SJCRH30 (cell line): ENCODE measurements around the gene FREM1. TPM values are rescaled to one million over a fixed set of nuclear protein-coding genes. Genes with fewer than 3 reads are reported as not detected.

ENCODE experiments used
- DNase-seq, 2 experiments: peaks; one replicate each; pipeline ENCODE4 v3.0.0-alpha.2; 2015 to 2020
- H3K27ac ChIP-seq: fragments of 250-450 bp; sonication (Bioruptor Pico); 2 replicates; pipeline ENCODE4 v1.5.1; 2020; ENCODE audit warnings: mild to moderate bottlenecking, moderate library complexity
- H3K27me3 ChIP-seq: fragments of 250-450 bp; sonication (Bioruptor Pico); 2 replicates; pipeline ENCODE4 v1.5.1; 2020; ENCODE audit warnings: mild to moderate bottlenecking, moderate library complexity
- H3K36me3 ChIP-seq: fragments of 250-450 bp; sonication (Bioruptor Pico); 2 replicates; pipeline ENCODE4 v1.5.1; 2020; ENCODE audit warnings: mild to moderate bottlenecking, moderate library complexity
- H3K4me1 ChIP-seq: fragments of 250-450 bp; sonication (Bioruptor Pico); 2 replicates; pipeline ENCODE4 v1.5.1; 2020; ENCODE audit warnings: mild to moderate bottlenecking, moderate library complexity
- H3K4me3 ChIP-seq: fragments of 250-450 bp; sonication (Bioruptor Pico); 2 replicates; pipeline ENCODE4 v1.5.1; 2020; ENCODE audit warnings: mild to moderate bottlenecking, moderate library complexity
- H3K9me3 ChIP-seq: fragments of 250-450 bp; sonication (Bioruptor Pico); replicated peaks from 2 replicates; pipeline ENCODE4 v1.5.1; 2020; ENCODE audit warnings: mild to moderate bottlenecking, moderate library complexity
- total RNA-seq: library from RNA; depleted of rRNA; stranded (reverse); fragments of >200 nt; shearing (Covaris generic); gene quantifications from 2 replicates; pipeline ENCODE4 v1.2.3, GENCODE V29; 2014

FREM1 gene
- total RNA-seq, 1 experiment from 2014 or later, result 12.4 TPM

DNA sequence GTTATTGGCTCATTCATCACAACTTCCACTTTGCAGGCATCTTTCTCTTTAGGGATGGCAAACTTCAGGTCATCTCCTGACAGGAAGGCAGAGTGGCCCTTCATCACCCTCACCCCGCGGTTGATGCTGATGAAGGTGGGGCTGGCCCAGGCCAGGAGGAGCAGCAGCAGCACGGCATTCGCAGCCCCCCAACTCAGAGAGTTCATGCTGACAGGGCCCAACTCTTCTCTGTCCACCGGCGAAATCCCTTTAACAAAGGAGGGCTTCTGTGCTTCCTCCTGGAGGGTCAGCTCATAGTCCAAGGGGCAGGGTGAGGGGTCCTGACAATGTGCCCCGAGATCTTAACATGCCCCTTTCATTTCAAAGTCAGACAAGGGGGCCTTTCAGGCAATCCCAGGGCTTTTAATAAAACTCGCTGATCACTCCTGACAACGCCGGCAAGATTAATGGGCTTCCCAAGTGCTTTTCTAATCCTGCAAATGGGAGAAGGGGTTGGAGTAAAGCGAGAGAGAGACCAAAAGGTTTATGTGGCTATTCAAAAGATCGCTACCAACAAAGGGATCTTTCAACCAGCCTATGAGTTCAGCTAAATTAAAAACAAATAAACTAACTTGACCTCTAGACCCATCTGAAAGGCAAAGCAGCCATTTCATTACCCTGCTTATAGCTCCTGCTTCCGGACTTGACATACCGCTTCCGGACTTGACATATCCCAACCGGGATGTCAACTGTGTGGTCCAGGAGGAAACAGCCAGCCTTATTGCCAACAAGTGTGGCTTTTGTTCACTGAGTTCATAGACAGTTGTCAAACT is 41.2 kb downstream of the FREM1 start:
- H3K4me1 ChIP-seq, result peaks cover 23% of the 10 kb centered on the region
- H3K27me3 ChIP-seq, result no peaks in the 10 kb centered on the region
- peak overlapping the region; percentile 56 for H3K27ac ChIP-seq
- peak overlapping the region; percentile 51 for H3K4me3 ChIP-seq
- peak; percentile 72 to 83 for DNase-seq
- no peaks in the 10 kb centered on the region for H3K36me3 ChIP-seq
- H3K9me3 ChIP-seq, result no peaks in the 10 kb centered on the region; the same call in 1 of the 2 replicates

DNA sequence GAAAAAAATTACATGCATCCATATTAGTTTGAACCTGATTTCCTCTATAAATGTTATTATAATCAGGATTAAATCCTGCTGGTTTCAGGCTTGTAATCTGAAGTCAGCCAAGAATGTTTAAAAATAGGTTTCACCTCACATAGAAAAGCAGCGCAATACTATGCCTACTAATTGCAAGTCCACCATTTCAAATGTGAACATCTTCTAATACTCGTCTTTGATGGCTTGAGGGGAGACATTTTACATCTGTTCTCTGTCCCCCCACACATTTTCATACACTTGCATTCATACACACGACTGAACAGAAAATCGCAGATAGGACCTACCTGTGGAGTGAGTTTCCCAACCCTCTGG is 41.8 kb downstream of the FREM1 start:
- DNase-seq, result no peak
- Histone ChIP-seq H3K9me3 (no peaks in the 10 kb centered on the region; the same call in 1 of the 2 replicates), H3K4me1 (peaks cover 23% of the 10 kb centered on the region), H3K27me3 (no peaks in the 10 kb centered on the region), H3K27ac (peak overlapping the region; percentile 56), H3K36me3 (no peaks in the 10 kb centered on the region), H3K4me3 (peak overlapping the region; percentile 51)

DNA sequence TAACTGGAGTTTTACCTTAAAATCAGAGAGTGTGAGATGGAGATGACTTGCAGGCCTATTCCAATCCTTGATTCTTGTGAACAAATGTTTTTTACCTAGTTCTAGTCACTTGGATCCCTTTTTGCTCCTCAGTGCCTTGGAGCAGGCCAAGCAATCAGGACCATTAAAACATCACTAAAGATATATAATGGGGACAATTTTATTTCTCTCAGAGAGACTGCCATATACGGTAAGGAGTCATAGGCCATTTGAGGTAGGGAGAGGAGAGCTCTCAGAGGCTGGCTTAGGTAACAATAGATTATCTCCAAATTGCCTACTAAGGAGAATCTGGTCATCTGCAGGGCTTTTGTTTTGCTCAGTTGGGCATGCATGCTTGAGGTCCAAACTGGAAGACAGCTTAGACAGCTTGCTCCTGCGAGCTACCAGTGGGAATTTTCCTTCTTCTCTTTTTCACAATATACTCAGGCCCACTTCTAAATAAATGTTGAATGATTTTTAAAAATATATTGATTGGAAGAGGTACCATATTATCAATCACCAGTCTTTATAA is 44.0 kb downstream of the FREM1 start:
- H3K4me3 ChIP-seq, result no peak overlapping the region
- no peaks in the 10 kb centered on the region for H3K27me3 ChIP-seq
- no peaks in the 10 kb centered on the region for H3K36me3 ChIP-seq
- DNase-seq, result no peak
- no peaks in the 10 kb centered on the region; the same call in 1 of the 2 replicates for H3K9me3 ChIP-seq
- peaks cover 23% of the 10 kb centered on the region for H3K4me1 ChIP-seq
- H3K27ac ChIP-seq, result no peak overlapping the region

DNA sequence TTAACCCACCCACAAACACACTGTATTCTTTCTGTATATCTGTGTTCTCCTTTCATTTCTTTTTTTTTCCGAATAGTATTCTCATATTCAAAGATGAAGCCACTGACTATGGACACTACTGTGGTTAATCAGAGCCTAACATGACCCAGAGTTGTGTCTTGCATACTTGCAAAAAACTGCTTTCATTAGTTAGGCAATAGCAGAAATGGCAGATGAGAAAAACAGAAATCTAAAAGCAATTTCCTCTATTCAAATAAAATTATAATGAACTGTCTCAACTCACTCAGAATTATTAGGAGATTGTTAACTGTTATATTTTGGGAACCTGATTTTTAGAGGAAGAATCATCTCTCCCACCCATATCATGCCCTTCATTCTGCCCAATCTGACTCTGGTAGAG is 45.9 kb downstream of the FREM1 start:
- no peaks in the 10 kb centered on the region for H3K9me3 ChIP-seq
- H3K4me1 ChIP-seq, result peaks cover 19% of the 10 kb centered on the region
- H3K27me3 ChIP-seq, result no peaks in the 10 kb centered on the region
- DNase-seq, result no peak
- no peak overlapping the region; the same call in 1 of the 2 replicates for H3K27ac ChIP-seq
- no peaks in the 10 kb centered on the region for H3K36me3 ChIP-seq
- no peak overlapping the region for H3K4me3 ChIP-seq

DNA sequence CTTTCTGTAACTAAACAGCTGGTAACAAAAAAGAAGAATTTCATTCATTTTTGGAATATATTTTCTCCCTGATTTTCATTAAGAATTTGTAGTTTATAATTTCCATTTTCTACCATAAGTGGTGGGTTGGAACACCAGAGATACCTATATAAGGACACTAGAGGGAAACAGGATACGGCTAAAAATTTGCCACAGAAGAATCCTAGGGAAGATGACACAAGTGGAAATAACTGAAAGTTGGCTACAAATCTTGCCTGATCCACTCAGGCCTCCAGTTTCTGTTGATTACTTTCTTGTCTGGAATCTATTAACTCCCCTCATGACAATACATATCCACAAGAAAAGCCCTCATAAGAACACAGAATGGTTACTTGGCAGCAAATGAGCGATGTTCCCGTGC is 46.8 kb downstream of the FREM1 start:
- Histone ChIP-seq H3K36me3 (no peaks in the 10 kb centered on the region), H3K4me1 (peaks cover 19% of the 10 kb centered on the region), H3K27ac (no peak overlapping the region), H3K9me3 (no peaks in the 10 kb centered on the region), H3K4me3 (no peak overlapping the region), H3K27me3 (no peaks in the 10 kb centered on the region)
- no peak for DNase-seq

DNA sequence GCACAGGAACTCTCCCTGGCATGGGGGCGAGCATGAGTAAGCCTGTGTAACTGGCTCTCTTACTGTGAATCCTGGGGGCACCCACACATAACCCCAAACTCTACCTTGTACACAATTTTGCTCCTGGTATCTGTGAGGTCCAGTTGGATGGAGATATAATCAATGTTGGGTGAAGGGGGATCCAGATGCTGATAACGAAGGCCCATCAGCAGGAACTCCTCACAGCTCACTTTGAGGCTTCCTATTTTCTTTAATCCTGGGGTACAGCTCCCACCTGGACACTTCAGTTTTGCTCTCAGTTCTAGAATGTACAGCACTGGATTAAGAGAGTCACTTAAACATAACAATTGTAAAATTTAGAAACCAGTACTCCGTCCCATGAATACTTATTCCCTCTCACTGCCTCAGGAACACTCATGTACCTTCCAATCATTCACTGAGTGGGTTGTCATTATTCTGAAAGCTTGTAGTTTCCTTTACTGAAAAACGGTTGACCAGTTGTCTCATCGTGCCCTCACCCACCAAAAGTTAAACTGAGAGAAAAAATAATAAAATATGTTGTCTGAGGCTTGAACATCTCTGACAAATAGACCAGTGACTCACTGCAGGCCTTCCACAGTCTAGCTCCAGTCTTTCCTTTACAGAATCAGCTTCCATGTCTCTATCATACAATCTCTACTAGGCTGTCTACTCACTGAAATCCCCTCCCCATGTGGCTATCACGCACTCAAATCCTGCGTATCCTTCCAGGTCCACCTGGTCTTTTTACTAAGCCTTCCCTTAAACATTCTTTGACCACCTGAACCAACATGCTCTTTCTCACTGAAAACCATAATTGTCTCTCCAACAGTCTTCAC is 52.6 kb downstream of the FREM1 start:
- H3K4me3 ChIP-seq, result no peak overlapping the region
- H3K36me3 ChIP-seq, result no peaks in the 10 kb centered on the region
- no peaks in the 10 kb centered on the region for H3K4me1 ChIP-seq
- H3K27ac ChIP-seq, result no peak overlapping the region
- H3K9me3 ChIP-seq, result no peaks in the 10 kb centered on the region
- no peak for DNase-seq
- no peaks in the 10 kb centered on the region for H3K27me3 ChIP-seq

DNA sequence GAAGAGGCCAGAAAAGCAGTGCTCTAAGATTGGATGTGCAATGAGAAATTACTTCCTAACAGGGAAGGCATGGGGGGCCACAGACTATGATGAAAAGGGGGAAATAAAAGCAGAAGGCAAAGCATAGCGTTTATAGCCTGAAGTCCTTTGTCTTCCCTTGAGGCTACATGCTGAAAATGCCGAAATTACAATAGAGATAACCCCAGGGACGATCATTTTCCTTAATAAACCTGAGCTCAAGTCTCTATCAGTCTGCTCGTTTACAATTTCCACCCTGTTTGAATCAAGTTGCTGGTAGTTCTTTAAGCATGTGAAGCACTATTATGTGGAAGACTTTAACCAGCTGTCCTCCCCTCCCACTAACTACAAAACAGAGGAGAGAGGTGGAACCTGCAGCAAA is 60.4 kb downstream of the FREM1 start:
- H3K9me3 ChIP-seq, result no peaks in the 10 kb centered on the region
- H3K27me3 ChIP-seq, result no peaks in the 10 kb centered on the region
- DNase-seq, result no peak
- H3K36me3 ChIP-seq, result no peaks in the 10 kb centered on the region
- no peaks in the 10 kb centered on the region for H3K4me1 ChIP-seq
- H3K27ac ChIP-seq, result no peak overlapping the region
- no peak overlapping the region for H3K4me3 ChIP-seq

DNA sequence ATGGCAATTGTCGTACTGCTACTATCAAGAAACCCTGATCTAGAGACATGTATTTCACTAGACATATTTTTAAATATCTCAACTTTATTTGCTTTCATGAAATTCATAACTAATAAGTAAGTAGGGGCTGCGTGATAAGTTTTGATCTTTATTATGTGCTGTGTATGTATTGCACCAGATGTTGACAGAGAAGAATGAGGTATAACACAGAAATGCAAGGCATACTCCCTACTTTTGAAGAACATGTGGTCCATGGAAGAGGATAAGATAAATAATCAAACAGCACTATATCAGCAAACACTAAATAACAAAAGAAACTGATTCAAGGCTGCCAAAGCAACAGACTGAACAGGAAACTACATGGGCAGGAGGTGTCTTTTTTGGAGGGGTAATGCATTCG is 60.9 kb downstream of the FREM1 start:
- no peaks in the 10 kb centered on the region for H3K4me1 ChIP-seq

DNA sequence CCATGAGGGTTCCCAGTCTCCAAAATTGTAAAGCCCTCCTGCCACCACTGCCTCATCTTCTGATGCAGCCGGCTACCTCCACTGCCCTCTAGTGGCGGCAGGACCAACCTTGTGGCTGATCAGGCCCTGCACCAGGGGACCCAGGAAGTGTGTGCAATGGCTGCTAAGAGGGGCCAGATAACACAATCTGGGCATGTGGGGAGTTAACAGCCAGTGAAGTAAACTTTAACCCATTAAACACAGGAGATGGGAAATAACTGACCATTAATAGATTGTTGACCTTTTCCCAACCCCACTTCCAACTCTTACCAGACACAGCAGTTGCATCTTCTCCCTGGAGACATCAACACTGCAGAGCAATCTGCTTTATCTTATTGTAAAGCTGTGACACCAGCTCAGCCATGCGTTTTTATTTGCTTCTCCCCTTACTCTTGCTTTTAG is 63.3 kb downstream of the FREM1 start:
- Histone ChIP-seq H3K27ac (no peak overlapping the region), H3K4me1 (no peaks in the 10 kb centered on the region), H3K27me3 (no peaks in the 10 kb centered on the region), H3K36me3 (no peaks in the 10 kb centered on the region), H3K9me3 (no peaks in the 10 kb centered on the region), H3K4me3 (no peak overlapping the region)
- peak; percentile 67 to 77 for DNase-seq

More for the DNA sequence above, 60.9 kb downstream of the FREM1 start:
- Histone ChIP-seq H3K9me3 (no peaks in the 10 kb centered on the region), H3K27ac (no peak overlapping the region), H3K4me3 (no peak overlapping the region), H3K36me3 (no peaks in the 10 kb centered on the region), H3K27me3 (no peaks in the 10 kb centered on the region)
- no peak for DNase-seq

DNA sequence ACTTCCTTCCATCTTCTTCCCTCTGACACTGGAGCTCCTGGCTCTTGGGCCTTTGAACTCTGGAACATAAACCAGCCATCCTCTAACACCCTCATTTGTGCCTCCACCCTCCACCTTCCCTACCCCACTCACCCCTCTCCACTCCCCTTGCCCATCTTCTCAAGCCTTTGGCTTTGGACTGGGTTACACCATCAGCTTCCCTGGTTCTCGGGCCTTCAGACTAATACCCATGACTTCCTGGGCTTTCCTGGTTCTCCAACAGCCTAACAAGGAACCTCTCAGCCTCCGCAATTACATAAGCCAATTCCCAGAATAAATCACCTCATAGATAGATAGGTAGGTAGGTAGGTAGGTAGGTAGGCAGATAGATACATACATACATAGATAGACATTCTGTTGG is 67.1 kb downstream of the FREM1 start:
- Histone ChIP-seq H3K9me3 (no peaks in the 10 kb centered on the region), H3K27ac (no peak overlapping the region), H3K4me1 (peaks cover 8% of the 10 kb centered on the region; the same call in 1 of the 2 replicates), H3K27me3 (no peaks in the 10 kb centered on the region), H3K36me3 (no peaks in the 10 kb centered on the region), H3K4me3 (no peak overlapping the region)
- no peak for DNase-seq

DNA sequence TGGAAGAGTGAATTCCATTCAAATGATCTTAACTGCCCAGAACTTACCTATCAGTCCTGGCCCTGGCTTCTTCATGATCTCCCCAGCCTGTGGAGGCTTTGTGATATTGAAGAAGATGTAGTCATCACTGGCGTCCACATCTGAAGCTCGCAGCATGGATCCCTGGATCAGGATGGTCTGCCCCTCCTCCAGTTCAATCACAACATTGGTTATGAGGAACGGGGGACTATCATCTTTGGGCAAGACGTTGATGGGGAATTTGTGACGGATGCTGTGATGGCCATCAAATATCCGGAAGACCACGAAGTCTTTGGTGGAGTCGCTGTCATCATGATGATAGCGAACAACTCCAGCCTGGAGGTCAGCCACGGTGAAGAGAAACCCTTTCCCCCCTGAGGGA is 68.0 kb downstream of the FREM1 start:
- DNase-seq, result no peak
- H3K4me3 ChIP-seq, result no peak overlapping the region
- no peaks in the 10 kb centered on the region for H3K36me3 ChIP-seq
- H3K27me3 ChIP-seq, result no peaks in the 10 kb centered on the region
- H3K27ac ChIP-seq, result no peak overlapping the region
- H3K4me1 ChIP-seq, result peaks cover 8% of the 10 kb centered on the region; the same call in 1 of the 2 replicates
- no peaks in the 10 kb centered on the region for H3K9me3 ChIP-seq

DNA sequence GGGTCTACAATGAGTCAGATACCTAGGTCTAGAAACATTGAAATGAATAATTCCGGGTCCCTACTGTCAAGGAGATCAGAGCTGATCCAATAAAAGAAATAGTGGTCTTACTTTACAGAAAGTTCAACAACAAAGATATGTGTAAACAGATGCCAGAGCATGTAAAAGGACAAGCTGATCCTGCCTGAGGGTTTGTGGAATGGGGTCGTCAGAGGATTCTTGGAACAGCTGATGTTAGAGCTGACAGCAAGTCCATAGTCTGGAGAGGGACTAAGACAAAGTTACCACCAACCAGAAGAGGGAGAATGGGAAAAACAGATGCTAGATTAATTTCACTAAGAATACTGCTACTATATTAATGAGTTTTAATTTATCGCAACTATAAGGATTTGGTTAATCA is 71.5 kb downstream of the FREM1 start:
- H3K27me3 ChIP-seq, result no peaks in the 10 kb centered on the region
- H3K4me1 ChIP-seq, result peaks cover 8% of the 10 kb centered on the region; the same call in 1 of the 2 replicates
- no peak overlapping the region for H3K4me3 ChIP-seq
- no peaks in the 10 kb centered on the region for H3K9me3 ChIP-seq
- peak; percentile 31 to 57 for DNase-seq
- no peaks in the 10 kb centered on the region for H3K36me3 ChIP-seq
- no peak overlapping the region for H3K27ac ChIP-seq

DNA sequence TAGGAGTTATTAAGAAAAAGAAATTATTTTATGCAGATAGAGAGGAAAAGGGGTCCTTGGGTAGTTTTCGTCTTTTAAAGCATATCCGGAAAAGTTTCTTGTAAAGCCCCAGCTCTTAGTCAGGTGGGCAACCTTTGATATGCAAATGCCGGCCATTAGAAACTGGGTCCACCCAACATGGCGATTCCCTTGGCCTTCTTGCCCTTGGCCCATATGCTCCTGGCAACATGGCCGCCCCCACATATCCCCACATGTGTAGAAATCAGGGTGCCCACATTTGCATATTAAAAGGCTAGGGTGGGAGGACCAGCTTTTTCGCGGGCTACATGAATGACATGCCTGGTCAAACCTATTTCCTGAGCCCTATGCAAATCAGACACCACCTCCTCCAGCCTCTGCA is 73.3 kb downstream of the FREM1 start:
- Histone ChIP-seq H3K36me3 (no peaks in the 10 kb centered on the region), H3K4me1 (peaks cover 8% of the 10 kb centered on the region; the same call in 1 of the 2 replicates), H3K9me3 (no peaks in the 10 kb centered on the region), H3K27ac (no peak overlapping the region), H3K27me3 (no peaks in the 10 kb centered on the region), H3K4me3 (no peak overlapping the region)
- DNase-seq, result no peak

DNA sequence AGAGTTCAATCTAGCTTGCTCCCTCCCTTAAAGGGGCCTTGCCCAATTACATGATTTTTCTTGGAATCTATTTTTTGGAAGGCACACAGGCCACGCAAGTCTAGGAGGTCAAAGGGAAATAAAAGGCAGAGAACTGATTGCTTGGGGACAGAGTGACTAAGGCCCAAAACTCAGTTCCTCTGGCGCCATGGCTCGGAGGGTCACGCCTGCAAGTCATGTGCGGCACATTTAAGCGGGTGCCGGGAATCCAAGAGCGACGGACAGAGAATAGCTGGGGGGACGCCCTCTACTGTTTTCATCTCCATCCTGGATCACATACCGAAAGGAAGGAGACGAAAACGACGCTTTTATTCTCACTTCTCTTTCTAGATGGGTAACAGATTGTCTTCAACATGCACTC is 78.6 kb downstream of the FREM1 start:
- DNase-seq, result no peak
- no peak overlapping the region for H3K4me3 ChIP-seq

DNA sequence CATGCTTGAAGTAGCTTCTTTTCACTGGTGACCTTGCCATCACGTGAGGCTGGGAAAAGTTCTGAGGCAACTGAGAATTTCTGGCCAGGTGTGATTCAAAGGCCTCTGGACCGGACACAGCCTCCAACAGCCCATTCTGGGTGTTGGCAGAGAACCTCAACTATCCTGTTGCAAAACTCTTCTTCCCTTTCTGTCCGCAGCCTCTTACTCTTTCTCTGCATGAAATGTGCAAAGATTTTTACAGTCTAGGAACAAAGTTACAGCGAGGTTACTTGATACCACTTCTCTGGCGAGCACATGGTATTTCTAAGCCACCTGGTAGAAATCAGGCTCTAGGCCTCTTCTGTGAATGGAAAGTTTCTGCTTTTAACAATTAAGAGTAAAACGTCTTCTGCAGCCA is 79.2 kb downstream of the FREM1 start:
- Histone ChIP-seq H3K36me3 (no peaks in the 10 kb centered on the region), H3K27ac (no peak overlapping the region), H3K27me3 (no peaks in the 10 kb centered on the region), H3K9me3 (no peaks in the 10 kb centered on the region), H3K4me1 (no peaks in the 10 kb centered on the region), H3K4me3 (no peak overlapping the region)
- DNase-seq, result no peak

More for the DNA sequence above, 78.6 kb downstream of the FREM1 start:
- H3K27ac ChIP-seq, result no peak overlapping the region
- H3K9me3 ChIP-seq, result no peaks in the 10 kb centered on the region
- H3K27me3 ChIP-seq, result no peaks in the 10 kb centered on the region
- H3K36me3 ChIP-seq, result no peaks in the 10 kb centered on the region
- H3K4me1 ChIP-seq, result no peaks in the 10 kb centered on the region
